GM18907 (cell line): ENCODE measurements around the gene TBL1XR1.
"Not testable (repeated sequence)": the region's sequence is repeated elsewhere in the genome, so short reads cannot be mapped to it uniquely, and the experiment has no call there.

Source experiments
- ATAC-seq: cut with Tn5 transposase; IDR thresholded peaks from one replicate; pipeline ENCODE4 v1.9.1; 2021; ENCODE audit warnings: mild to moderate bottlenecking, moderate library complexity; ENCODE audit not compliant: unreplicated experiment

The TBL1XR1 gene

DNA sequence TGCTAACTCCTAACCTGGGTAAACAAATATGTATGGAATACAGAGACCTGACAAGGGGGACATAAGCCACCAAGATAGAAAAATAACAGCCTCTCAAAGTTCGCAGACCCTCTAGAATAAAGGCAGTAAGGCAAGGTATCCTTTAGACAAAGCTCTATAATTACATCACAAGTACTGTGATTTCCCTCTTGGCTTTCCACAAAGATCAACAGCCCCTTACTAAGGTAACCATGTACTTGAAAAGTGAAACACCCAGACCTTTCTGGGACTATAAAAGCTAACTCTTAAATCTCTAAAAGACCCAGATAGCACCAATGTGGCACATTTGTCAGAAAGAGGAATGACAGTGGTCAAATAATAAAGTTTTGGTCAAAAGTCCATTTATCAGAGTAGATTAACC lies 51.9 kb downstream of the TBL1XR1 start:
- ATAC-seq = peak; percentile 29

DNA sequence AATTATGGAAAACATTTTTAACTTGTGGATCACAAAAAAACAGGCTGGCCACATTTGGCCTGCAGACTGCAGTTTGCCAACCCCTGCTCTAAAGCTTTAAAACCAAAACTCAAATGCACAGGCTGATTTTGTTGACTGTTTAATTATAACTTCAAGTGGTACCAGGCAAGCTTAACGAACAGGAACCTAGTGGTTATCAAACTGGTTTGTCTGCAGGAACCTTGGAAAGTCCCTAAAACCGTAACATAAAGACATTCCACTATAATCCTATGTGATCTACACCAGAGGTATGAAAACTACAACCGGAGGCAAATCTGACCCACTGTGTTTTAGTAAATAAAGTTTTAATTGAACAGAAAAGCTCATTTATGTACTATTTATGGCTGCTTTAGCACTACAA lies 52.4 kb downstream of the TBL1XR1 start:
- ATAC-seq = peak; percentile 78

DNA sequence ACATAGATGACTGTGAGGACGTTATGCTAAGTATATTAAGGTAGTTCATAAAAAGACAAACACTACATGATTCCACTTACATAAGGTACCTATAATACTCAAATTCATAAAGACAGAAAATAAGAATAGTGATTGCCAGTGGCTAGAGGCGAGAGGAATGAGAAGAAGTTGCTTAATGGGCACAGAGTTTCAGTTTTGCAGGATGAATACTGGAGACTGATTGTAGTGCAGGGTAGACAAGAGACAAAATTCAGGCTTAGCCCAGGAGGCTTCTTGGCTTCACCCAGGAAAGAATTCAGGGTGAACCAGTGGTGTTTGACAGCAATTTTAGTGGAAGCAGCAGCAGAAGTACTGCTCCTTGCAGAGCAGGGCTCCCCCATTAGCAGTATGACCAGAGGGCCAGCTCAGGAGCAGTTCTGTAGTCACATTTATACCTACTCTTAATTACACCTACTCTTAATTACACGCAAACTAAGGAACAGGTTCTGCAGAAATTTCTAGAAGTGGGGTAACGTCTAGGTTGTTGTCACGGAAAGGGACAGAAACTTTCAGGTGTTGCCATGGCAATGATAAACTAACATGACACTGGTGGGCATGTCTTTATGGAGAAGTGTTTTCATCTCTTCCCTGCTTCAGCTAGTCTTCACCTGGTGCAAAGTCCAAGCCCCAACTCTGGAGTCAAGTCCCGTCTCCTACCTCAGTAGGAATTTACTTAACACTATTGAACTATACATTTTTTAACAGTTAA lies 55.2 kb downstream of the TBL1XR1 start:
- no peak for ATAC-seq

DNA sequence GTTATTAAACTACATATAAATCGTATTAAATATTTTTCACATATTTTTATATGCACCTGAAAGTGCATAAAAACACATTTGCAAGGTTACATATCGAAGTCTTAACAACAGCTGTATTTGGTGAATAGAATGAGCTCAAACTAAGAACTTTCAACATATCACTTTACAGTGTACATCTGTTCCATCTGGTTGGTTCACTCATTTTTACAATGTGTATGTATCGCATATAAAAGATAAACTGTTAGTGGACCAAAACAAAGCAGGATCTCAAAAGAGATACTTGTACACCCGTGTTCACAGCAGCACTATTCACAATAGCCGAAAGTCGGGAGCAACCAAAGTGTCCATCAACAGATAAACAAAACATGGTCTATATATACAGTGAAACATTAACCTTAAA lies 55.8 kb downstream of the TBL1XR1 start:
- ATAC-seq = no peak

- not testable (repeated sequence) for ATAC-seq
Observed at GRCh38 chr3:177139220-177139619, 58.1 kb downstream of the TBL1XR1 start.

DNA sequence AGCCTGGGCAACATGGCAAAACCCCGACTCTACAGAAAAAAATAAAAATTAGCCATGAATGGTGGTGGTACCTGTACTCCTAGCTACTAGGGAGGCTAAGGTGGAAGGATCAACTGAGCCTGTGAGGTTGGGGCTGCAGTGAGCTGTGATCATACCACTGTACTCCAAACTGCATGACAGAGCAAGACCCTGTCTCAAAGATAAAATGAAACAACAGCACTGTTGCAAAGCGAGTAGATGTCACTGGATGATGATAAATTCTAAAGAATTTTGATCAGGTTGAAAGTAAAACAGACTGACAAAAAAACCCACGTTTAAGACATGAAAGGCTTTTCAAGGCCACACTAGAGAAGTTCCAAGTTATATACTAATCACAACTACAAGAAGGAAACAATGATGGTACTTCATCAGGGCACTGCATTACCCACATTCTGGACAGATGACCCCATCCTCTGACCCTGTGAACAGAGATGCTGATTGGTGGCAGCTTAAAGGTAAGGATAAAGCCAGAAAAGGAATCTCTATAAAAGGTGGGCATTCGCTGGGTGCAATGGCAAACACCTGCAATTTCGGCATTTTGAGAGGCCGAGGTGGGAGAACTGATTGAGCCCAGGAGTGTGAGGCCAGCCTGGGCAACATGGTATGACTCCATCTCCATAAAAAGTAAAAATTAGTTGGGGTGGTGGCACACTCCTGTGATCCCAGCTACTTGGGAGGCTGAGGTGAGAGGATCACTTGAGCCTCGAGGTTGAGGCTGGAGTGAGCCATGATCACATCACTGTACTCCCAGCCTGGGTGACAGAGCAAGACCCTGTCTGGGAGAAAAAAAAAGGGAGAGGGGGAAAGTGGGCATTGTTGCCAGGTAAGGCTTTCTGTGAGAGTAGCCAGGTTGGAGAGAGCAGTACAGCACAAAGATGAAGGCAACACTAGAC lies 59.2 kb downstream of the TBL1XR1 start:
- no peak for ATAC-seq

DNA sequence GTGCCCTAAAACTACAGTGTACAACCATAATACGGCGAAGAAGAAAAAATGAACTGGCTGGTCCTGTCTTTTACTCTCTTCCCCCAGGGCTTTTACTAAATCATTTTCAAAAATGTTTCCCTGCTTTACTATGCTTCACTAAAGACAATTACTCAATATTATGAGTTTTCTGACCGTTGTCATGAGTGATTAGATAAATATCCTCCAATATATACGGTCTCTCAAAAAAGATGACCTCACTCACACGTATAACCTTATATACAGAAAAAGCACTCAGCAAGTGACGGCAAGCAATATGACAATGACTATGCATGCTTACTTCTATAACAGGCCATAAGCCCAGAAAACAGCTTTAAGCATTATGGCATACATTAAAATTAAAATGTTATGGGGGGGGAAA lies 60.5 kb downstream of the TBL1XR1 start:
- no peak for ATAC-seq

- no peak for ATAC-seq
Observed at GRCh38 chr3:177135841-177136492, 61.3 kb downstream of the TBL1XR1 start.

DNA sequence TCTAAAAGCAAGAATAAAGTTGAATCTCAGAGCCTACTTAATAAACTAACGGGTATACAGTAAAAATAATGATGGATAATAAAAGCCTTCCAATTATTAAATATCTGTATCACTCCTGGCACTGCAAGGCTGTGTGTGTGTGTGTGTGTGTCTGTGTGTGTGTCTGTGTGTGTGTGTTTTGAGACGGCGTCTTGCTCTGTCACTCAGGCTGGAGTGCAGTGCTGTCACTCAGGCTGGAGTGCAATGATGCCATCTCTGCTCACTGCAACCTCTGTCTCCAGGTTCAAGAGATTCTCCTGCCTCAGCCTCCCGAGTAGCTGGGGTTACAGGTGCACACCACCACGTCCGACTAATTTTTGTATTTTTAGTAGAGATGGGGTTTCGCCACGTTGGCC lies 62.5 kb downstream of the TBL1XR1 start:
- ATAC-seq = no peak

GRCh38 chr3:177133860-177134815 lies 63.1 kb downstream of the TBL1XR1 start:
- no peak for ATAC-seq

DNA sequence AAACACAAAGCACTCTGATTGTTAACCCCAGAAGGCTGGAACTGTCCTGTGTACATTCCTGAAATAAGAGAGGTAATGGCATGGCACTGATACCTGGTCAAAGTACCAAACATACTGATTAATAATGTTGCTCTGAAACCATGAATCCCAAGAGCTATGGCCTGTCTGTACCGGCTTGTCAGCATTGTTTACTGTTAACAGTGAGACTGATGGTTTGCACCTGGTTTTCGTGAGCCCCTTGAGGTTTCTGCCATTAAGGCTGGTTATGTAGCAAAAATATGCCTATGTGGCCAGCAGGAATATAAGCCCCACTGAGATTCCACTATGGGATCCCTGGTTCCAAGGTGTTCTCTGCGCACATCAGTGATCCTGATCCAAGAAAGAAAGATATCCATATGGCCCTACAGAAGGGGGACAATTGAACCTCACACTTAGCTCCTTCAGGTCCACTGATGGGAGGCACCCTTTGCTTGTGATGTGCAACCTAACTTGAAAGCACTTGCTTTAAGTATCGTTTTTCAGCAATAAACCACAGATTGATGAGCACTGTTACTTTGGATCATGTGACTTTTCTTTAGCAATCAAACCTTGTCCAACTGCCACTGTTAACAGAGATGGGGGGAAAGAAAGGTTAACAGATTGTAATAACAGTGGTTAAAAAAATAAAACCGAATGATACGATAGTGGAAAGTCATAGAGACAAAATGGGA lies 65.2 kb downstream of the TBL1XR1 start:
- ATAC-seq = no peak

- ATAC-seq = no peak
Observed at GRCh38 chr3:177127008-177127407, 70.3 kb downstream of the TBL1XR1 start.

DNA sequence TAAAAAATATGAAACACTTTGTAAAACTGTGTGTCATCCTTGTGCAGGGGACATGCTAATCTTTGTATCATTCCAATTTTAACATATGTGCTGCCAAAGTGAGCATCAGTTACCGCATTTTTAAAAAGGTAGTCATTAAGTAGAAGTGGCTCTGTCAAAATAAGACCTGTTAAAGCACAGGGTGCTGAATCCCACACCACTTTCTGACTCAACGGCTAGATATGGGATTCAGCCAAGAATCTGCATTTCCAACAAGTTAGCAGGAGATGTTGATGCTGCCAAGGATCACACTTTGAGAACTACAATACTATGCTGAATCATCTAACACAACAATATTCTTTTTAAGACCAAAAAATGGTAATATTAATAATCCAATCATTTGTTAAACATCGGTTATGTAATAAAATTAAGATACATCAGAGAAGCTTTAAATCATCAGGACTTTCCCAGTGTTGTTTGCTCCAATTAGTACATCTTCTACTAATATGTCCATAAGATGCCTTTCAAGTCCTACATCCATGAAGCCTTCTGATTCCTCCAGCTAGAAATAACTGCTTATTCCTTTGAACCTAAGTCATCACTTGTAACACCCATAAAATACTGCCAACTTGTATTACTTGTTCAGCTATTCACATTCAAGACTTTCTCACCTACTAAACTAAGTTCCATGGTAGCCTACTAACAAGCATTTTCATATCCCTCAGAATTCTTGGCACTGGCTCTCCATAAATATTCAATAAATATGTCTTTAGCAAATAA lies 71.1 kb downstream of the TBL1XR1 start:
- ATAC-seq = no peak

- no peak for ATAC-seq
Observed at GRCh38 chr3:177124882-177125281, 72.4 kb downstream of the TBL1XR1 start.

- ATAC-seq = no peak
Observed at GRCh38 chr3:177123822-177124221, 73.5 kb downstream of the TBL1XR1 start.

- ATAC-seq = no peak
Observed at GRCh38 chr3:177122183-177122856, 75.0 kb downstream of the TBL1XR1 start.

DNA sequence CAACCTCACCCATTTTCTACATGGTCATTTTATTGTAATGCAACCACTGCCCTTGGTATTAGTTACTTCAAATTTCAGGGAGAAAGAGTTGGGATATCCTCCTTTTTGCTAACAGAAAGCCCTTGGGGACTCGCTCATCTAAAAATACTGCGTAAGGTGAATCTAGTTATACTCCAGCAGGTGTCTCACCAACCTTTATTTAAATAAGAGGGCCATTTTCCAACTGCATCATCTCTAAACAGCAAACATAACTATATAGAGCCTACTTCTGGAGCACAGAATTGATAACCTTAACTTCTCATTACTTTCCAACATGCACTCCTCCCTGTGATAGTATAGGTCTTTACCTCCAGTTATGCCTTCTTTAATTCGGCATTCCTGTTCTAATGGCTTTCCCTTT lies 77.5 kb downstream of the TBL1XR1 start:
- no peak for ATAC-seq

GRCh38 chr3:177114253-177114652 lies 83.0 kb downstream of the TBL1XR1 start:
- no peak for ATAC-seq
